BLaER1 treated with 17β-estradiol and CSF1 and Interleukin-3, amounts not matched to agents 10 nM and 100 nM (cell line): ENCODE results near the gene ABI2.
A peak's percentile ranks its signal among the peaks of the same experiment; 100 is the strongest.

Source experiments
- H3K27ac ChIP-seq, 11 experiments: shearing (Covaris generic); formaldehyde crosslinking; 2 replicates each; pipeline ENCODE4 v1.8.1; 2022
- H3K27me3 ChIP-seq, 11 experiments: shearing (Covaris generic); formaldehyde crosslinking; 2 replicates each; pipeline ENCODE4 v1.8.1; 2022
- H3K36me3 ChIP-seq, 11 experiments: shearing (Covaris generic); formaldehyde crosslinking; 2 replicates each; pipeline ENCODE4 v1.8.1; 2022
- H3K4me1 ChIP-seq, 10 experiments: shearing (Covaris generic); formaldehyde crosslinking; 2 replicates each; pipeline ENCODE4 v1.8.1; 2022
- H3K4me2 ChIP-seq, 11 experiments: shearing (Covaris generic); formaldehyde crosslinking; 2 replicates each; pipeline ENCODE4 v1.8.1; 2022
- H3K4me3 ChIP-seq, 10 experiments: shearing (Covaris generic); formaldehyde crosslinking; 2 replicates each; pipeline ENCODE4 v1.8.1; 2022
- H3K9ac ChIP-seq, 11 experiments: shearing (Covaris generic); formaldehyde crosslinking; 2 replicates each; pipeline ENCODE4 v1.8.1; 2022
- H3K9me3 ChIP-seq, 11 experiments: shearing (Covaris generic); formaldehyde crosslinking; replicated peaks in 1 of 11; 2 replicates each; pipeline ENCODE4 v1.8.1; 2022
- H4K20me1 ChIP-seq, 11 experiments: shearing (Covaris generic); formaldehyde crosslinking; 2 replicates each; pipeline ENCODE4 v1.8.1; 2022
- Cebpa-rat ChIP-seq, 11 experiments: shearing (Covaris generic); IDR thresholded peaks; 2 replicates each; pipeline ENCODE4 v1.8.1; 2022

The ABI2 gene

GRCh38 chr2:203446071-203446481, 117.9 kb downstream of the ABI2 start:
- TF ChIP-seq Cebpa-rat (IDR thresholded peaks at IDR 0.05): no peak
- H3K27ac ChIP-seq: no peak overlapping the region
- H3K9me3 ChIP-seq: no peaks in the 10 kb centered on the region
- H3K4me2 ChIP-seq: peak overlapping the region in 6 of 11 experiments; percentile 1 to 57 (median 24); a peak in 9 of 22 replicates
- peaks cover 0 to 20% (median 5%) of the 10 kb centered on the region in 10 experiments; a peak in 10 of 20 replicates for H3K4me1 ChIP-seq
- H3K36me3 ChIP-seq: peaks cover 0 to 99% (median 0%) of the 10 kb centered on the region in 11 experiments; a peak in 7 of 22 replicates
- H3K4me3 ChIP-seq: no peak overlapping the region
- H3K9ac ChIP-seq: no peak overlapping the region
- H3K27me3 ChIP-seq: no peaks in the 10 kb centered on the region
- peaks cover 0 to 37% (median 0%) of the 10 kb centered on the region in 11 experiments; a peak in 3 of 22 replicates for H4K20me1 ChIP-seq

- no peak for TF ChIP-seq Cebpa-rat (IDR thresholded peaks at IDR 0.05)
Measured at GRCh38 chr2:203446780-203447179, 118.6 kb downstream of the ABI2 start.

DNA sequence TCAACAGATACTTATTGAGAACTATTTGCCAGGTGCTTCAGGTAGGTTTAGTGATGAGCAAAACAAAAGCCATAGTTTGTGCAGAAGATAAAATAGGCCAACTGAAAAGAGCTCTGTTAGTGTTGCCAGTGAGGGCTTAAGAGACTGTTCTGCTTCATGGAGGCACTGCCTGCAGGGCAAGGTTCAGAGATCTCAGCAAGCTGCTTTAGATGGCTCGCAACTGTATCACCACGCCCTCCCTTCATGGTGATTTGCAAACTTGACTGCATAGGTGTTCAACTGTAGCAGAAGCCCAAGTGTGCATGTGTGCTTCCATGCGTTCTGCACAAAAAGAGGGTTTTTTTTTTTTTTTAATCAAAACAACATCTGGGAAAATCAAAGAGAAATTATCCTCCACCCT, 122.4 kb downstream of the ABI2 start:
- H3K27me3 ChIP-seq: no peaks in the 10 kb centered on the region
- H3K4me3 ChIP-seq: no peak overlapping the region
- no peak overlapping the region for H3K9ac ChIP-seq
- H3K4me2 ChIP-seq: no peak overlapping the region
- no peak overlapping the region for H3K27ac ChIP-seq
- no peaks in the 10 kb centered on the region for H3K9me3 ChIP-seq
- peaks cover 0 to 13% (median 0%) of the 10 kb centered on the region in 11 experiments; a peak in 2 of 22 replicates for H4K20me1 ChIP-seq
- H3K36me3 ChIP-seq: peaks cover 0 to 100% (median 0%) of the 10 kb centered on the region in 11 experiments; a peak in 7 of 22 replicates
- no peak for TF ChIP-seq Cebpa-rat (IDR thresholded peaks at IDR 0.05)
- H3K4me1 ChIP-seq: peaks cover 0 to 38% (median 8%) of the 10 kb centered on the region in 10 experiments; a peak in 11 of 20 replicates

More at GRCh38 chr2:203446780-203447179, 118.6 kb downstream of the ABI2 start:
- Histone ChIP-seq H3K4me3 (no peak overlapping the region), H3K9ac (no peak overlapping the region), H3K27me3 (no peaks in the 10 kb centered on the region), H3K27ac (no peak overlapping the region), H3K9me3 (no peaks in the 10 kb centered on the region), H3K36me3 (peaks cover 0 to 99% (median 0%) of the 10 kb centered on the region in 11 experiments; a peak in 7 of 22 replicates), H4K20me1 (peaks cover 0 to 33% (median 0%) of the 10 kb centered on the region in 11 experiments; a peak in 3 of 22 replicates), H3K4me1 (peaks cover 0 to 27% (median 8%) of the 10 kb centered on the region in 10 experiments; a peak in 11 of 20 replicates), H3K4me2 (peak overlapping the region in 3 of 11 experiments; percentile 22 to 57 (median 25); a peak in 4 of 22 replicates)

- Histone ChIP-seq H3K36me3 (peaks cover 0 to 100% (median 0%) of the 10 kb centered on the region in 11 experiments; a peak in 7 of 22 replicates), H3K9me3 (no peaks in the 10 kb centered on the region), H4K20me1 (peaks cover 0 to 12% (median 0%) of the 10 kb centered on the region in 11 experiments; a peak in 1 of 22 replicates), H3K27me3 (no peaks in the 10 kb centered on the region), H3K4me2 (peak overlapping the region in 1 of 11 experiments; percentile 47; a peak in 1 of 22 replicates), H3K9ac (no peak overlapping the region), H3K4me3 (no peak overlapping the region), H3K4me1 (peaks cover 0 to 34% (median 7%) of the 10 kb centered on the region in 10 experiments; a peak in 11 of 20 replicates), H3K27ac (no peak overlapping the region)
- no peak for TF ChIP-seq Cebpa-rat (IDR thresholded peaks at IDR 0.05)
Measured at GRCh38 chr2:203451011-203451410, 122.8 kb downstream of the ABI2 start.

- no peaks in the 10 kb centered on the region for H3K27me3 ChIP-seq
- no peak overlapping the region for H3K4me3 ChIP-seq
- H3K9me3 ChIP-seq: no peaks in the 10 kb centered on the region
- TF ChIP-seq Cebpa-rat (IDR thresholded peaks at IDR 0.05): no peak
- H3K9ac ChIP-seq: no peak overlapping the region
- peaks cover 0 to 27% (median 5%) of the 10 kb centered on the region in 10 experiments; a peak in 9 of 20 replicates for H3K4me1 ChIP-seq
- peaks cover 0 to 100% (median 0%) of the 10 kb centered on the region in 11 experiments; a peak in 7 of 22 replicates for H3K36me3 ChIP-seq
- peaks cover 0 to 12% (median 0%) of the 10 kb centered on the region in 11 experiments; a peak in 1 of 22 replicates for H4K20me1 ChIP-seq
- H3K4me2 ChIP-seq: peak overlapping the region in 4 of 11 experiments; percentile 15 to 47 (median 22); a peak in 7 of 22 replicates
- H3K27ac ChIP-seq: 0 out of 22 replicates have a peak overlapping the region, but pooled peaks of 1 of the 11 experiments have one; percentile 4
Measured at GRCh38 chr2:203451689-203452088, 123.5 kb downstream of the ABI2 start.

DNA sequence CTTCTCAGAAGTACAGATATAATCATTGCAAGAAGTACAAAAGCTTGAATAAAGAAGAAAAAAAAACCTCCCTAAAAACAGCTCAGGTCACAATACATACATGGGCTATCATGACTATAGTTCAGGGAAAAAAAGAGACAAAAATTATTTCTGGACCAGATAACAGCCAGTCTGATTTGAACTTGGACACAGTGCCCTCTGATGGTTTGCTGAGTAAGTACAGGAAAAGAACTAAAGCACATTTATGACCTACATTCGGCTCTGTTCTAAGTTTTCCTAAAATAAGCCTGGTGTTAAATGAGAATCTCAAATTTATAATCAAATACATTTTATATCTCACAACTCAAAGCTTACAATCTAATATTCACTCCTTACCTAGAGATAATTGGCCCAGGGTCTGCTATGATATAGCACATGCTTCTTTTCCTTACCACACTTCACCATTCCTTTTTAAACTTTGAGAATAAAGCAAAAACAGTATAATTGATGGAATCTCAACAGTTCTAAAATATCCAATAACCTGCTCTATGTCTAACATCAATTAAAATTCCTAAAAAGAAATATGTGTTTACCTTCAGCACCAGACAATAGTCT, 125.8 kb downstream of the ABI2 start:
- Histone ChIP-seq H3K4me2 (no peak overlapping the region), H4K20me1 (peaks cover 0 to 12% (median 0%) of the 10 kb centered on the region in 11 experiments; a peak in 1 of 22 replicates), H3K36me3 (peaks cover 0 to 100% (median 0%) of the 10 kb centered on the region in 11 experiments; a peak in 6 of 22 replicates), H3K9me3 (no peaks in the 10 kb centered on the region), H3K4me1 (peaks cover 0 to 23% (median 5%) of the 10 kb centered on the region in 10 experiments; a peak in 9 of 20 replicates), H3K9ac (no peak overlapping the region), H3K27me3 (no peaks in the 10 kb centered on the region), H3K4me3 (no peak overlapping the region), H3K27ac (no peak overlapping the region)
- no peak for TF ChIP-seq Cebpa-rat (IDR thresholded peaks at IDR 0.05)

DNA sequence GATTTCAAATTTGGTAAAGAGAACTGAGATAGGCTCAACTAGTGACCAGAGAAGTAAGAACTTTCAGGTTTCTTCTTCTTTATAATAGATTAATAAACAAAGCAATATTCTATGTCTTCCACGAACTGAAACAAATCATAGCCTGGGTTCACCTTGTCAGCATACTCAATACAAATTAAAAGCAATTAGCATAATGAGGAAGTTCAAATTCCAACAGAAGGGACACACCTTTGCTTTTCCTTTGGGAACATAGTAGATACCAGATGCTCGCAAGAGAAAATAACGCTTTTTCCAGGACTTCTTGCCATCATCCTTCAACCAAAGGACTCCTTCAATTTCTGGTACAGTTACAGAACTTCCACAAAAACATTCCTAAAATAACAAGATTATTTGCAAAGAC, 127.0 kb downstream of the ABI2 start:
- no peak for TF ChIP-seq Cebpa-rat (IDR thresholded peaks at IDR 0.05)
- Histone ChIP-seq H3K36me3 (peaks cover 0 to 100% (median 0%) of the 10 kb centered on the region in 11 experiments; a peak in 6 of 22 replicates), H3K9me3 (no peaks in the 10 kb centered on the region), H3K27me3 (no peaks in the 10 kb centered on the region), H3K9ac (0 out of 22 replicates have a peak overlapping the region, but pooled peaks of 1 of the 11 experiments have one; percentile 19), H3K4me2 (no peak overlapping the region), H3K4me3 (no peak overlapping the region), H3K27ac (no peak overlapping the region), H4K20me1 (peaks cover 0 to 8% (median 0%) of the 10 kb centered on the region in 11 experiments; a peak in 1 of 22 replicates), H3K4me1 (peaks cover 0 to 23% (median 5%) of the 10 kb centered on the region in 10 experiments; a peak in 9 of 20 replicates)

- Histone ChIP-seq H3K9me3 (no peaks in the 10 kb centered on the region), H3K4me3 (no peak overlapping the region), H4K20me1 (peaks cover 0 to 40% (median 0%) of the 10 kb centered on the region in 11 experiments; a peak in 1 of 22 replicates), H3K4me1 (peaks cover 0 to 14% (median 0%) of the 10 kb centered on the region in 10 experiments; a peak in 6 of 20 replicates), H3K27me3 (no peaks in the 10 kb centered on the region), H3K9ac (no peak overlapping the region), H3K27ac (no peak overlapping the region), H3K4me2 (no peak overlapping the region), H3K36me3 (peaks cover 0 to 88% (median 0%) of the 10 kb centered on the region in 11 experiments; a peak in 6 of 22 replicates)
- no peak for TF ChIP-seq Cebpa-rat (IDR thresholded peaks at IDR 0.05)
Measured at GRCh38 chr2:203461746-203462145, 133.6 kb downstream of the ABI2 start.

DNA sequence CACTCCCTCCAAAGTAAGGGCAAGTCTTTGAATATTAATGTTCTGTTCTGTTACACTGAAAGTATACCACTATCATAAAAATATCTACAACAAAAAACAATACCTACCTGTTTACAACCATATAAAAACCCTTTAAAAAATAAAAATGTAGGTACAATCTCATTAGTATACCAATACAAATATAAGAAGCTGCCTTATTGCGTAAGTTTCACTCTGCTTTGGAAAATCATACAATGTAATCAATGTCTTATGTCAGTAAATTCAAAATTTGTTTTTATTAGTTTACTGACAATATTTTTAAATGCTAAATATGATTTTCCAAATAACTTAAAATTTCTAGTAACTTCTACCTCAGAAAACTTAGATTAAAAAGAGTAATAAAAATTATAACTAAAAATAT, 134.1 kb downstream of the ABI2 start:
- no peak overlapping the region for H3K4me3 ChIP-seq
- peaks cover 0 to 20% (median 0%) of the 10 kb centered on the region in 10 experiments; a peak in 6 of 20 replicates for H3K4me1 ChIP-seq
- TF ChIP-seq Cebpa-rat (IDR thresholded peaks at IDR 0.05): no peak
- no peaks in the 10 kb centered on the region for H3K27me3 ChIP-seq
- H3K9ac ChIP-seq: no peak overlapping the region
- peaks cover 0 to 40% (median 0%) of the 10 kb centered on the region in 11 experiments; a peak in 1 of 22 replicates for H4K20me1 ChIP-seq
- H3K4me2 ChIP-seq: no peak overlapping the region
- no peak overlapping the region for H3K27ac ChIP-seq
- peaks cover 0 to 85% (median 0%) of the 10 kb centered on the region in 11 experiments; a peak in 6 of 22 replicates for H3K36me3 ChIP-seq
- H3K9me3 ChIP-seq: no peaks in the 10 kb centered on the region
